ENCODE data around the gene PROK1.

Gene PROK1

DNA sequence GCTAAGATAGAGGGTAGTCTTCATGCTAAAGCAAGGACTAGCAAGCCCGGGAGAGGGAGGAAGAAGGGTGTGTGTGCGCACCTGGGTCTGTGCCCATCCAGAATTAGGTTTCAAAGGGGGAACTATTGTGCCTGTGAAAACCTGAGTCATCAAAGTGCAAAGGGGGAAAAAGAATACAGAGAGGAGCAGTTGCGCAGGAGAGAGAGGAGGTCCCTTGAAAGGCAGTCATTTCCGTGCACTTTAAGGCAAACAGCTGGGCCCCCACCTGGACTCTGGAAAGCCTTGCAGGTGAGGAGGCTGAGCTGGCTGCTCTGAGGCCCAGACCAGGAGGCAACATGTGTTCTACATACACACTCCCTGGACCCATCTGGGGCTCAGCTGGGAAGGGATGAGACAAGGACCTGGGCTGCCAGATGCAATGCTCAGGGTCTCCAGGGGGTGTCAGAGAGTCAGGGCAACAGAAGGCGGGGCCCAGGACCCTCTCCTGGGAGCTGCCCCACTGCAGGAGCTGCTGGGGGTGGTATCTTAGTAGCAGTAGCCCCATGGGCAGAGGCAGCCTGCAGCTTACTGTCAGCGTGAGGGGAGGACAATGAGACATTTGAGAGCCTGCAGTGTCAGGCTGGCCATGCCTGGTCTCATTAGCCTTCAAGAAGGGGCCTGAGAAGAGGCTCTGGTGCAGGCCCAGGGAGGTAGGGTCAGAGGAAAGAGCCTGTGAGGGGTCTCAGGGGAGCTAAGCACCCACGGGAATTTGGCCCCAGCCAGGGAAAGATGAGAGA, 14.3 kb downstream of the PROK1 start:
- no peak overlapping the region for H3K4me3 ChIP-seq (ENCODE audit: low read depth, low read length)
- TF ChIP-seq, protein P1, sequence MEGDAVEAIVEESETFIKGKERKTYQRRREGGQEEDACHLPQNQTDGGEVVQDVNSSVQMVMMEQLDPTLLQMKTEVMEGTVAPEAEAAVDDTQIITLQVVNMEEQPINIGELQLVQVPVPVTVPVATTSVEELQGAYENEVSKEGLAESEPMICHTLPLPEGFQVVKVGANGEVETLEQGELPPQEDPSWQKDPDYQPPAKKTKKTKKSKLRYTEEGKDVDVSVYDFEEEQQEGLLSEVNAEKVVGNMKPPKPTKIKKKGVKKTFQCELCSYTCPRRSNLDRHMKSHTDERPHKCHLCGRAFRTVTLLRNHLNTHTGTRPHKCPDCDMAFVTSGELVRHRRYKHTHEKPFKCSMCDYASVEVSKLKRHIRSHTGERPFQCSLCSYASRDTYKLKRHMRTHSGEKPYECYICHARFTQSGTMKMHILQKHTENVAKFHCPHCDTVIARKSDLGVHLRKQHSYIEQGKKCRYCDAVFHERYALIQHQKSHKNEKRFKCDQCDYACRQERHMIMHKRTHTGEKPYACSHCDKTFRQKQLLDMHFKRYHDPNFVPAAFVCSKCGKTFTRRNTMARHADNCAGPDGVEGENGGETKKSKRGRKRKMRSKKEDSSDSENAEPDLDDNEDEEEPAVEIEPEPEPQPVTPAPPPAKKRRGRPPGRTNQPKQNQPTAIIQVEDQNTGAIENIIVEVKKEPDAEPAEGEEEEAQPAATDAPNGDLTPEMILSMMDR (IDR thresholded peaks at IDR 0.05; ENCODE audit: low read depth, low read length) = no peak
- TF ChIP-seq MYC (IDR thresholded peaks at IDR 0.05; ENCODE audit: low read depth, low read length) (no peak), POLR2A (IDR thresholded peaks at IDR 0.05; ENCODE audit: extremely low read depth, insufficient read length) (no peak)
- TF ChIP-seq, protein P2, sequence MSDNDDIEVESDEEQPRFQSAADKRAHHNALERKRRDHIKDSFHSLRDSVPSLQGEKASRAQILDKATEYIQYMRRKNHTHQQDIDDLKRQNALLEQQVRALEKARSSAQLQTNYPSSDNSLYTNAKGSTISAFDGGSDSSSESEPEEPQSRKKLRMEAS (IDR thresholded peaks at IDR 0.05; ENCODE audit: low read depth, low read length) = no peak
- DNase-seq (ENCODE audit: low read depth) = no peak

DNA sequence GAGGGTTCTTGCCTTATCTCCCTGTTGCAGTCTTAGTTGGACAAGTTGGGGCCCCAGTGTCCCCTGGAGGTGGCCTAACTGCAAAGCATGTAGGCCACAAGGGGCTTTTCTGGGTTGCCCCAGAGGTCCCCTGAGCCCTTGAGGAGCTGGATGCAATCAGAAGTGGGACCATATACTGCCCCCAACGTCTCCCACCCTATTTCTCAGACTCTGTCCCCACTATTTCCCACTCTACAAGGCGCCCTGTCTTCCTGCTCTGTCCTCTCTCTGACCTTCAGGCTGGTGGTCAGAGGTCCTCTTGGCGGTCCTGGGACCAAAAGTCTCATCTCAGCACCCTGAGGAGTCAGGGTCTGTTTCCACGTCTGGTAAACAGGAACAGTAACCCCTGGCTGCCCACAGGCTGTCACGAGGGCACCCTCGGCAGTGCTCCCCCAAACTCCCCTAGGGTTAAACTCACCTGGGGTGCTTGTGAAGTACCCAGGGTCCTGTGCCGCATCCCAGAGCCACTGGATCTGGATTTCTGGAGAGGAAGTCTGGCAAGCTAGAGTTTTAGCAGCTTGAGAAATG, 14.9 kb downstream of the PROK1 start:
- TF ChIP-seq MYC (IDR thresholded peaks at IDR 0.05; ENCODE audit: low read depth, low read length) (no peak), POLR2A (IDR thresholded peaks at IDR 0.05; ENCODE audit: extremely low read depth, insufficient read length) (no peak)
- TF ChIP-seq, protein P1 (IDR thresholded peaks at IDR 0.05; ENCODE audit: low read depth, low read length) = no peak
- TF ChIP-seq, protein P2 (IDR thresholded peaks at IDR 0.05; ENCODE audit: low read depth, low read length) = no peak

DNA sequence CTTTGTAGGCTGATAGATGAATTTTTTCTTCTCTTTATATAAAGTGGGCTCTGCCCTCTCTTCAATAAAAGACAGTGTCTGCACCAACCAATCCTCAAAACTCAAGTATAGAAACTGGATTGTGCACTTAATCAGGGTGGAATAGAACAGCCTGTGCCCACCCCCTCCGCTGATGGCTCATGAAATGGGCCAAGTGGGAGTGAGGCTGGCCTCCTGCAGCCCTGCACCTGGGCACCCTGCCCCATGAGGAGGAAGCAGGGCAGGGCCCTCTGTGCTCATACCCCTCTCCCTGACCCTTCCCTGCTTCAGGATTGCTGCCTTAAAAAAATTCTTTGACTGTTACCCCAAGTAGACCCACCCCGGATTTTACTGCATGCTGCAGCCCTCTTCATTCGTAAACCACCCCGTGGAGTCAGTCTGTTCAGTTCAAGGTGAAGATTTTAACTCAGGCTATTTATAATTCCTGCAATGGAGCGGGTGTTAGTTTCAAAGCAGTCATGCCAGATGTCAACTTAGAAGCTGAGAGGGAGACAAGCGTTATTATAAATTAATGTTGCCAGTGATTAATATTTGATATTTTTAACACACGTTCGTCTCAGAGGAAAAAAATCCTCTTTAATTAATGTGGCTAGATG, 15.8 kb downstream of the PROK1 start:
- no peak overlapping the region for H3K4me3 ChIP-seq (ENCODE audit: low read depth, low read length)
- DNase-seq (ENCODE audit: low read depth) = no peak
- TF ChIP-seq, protein P2 (IDR thresholded peaks at IDR 0.05; ENCODE audit: low read depth, low read length) = no peak
- TF ChIP-seq POLR2A (IDR thresholded peaks at IDR 0.05; ENCODE audit: extremely low read depth, insufficient read length) (no peak), MYC (IDR thresholded peaks at IDR 0.05; ENCODE audit: low read depth, low read length) (no peak)
- TF ChIP-seq, protein P1 (IDR thresholded peaks at IDR 0.05; ENCODE audit: low read depth, low read length) = no peak

More for the DNA sequence above, 14.9 kb downstream of the PROK1 start:
- no peak for DNase-seq (ENCODE audit: low read depth)
- H3K4me3 ChIP-seq (ENCODE audit: low read depth, low read length) = no peak overlapping the region

DNA sequence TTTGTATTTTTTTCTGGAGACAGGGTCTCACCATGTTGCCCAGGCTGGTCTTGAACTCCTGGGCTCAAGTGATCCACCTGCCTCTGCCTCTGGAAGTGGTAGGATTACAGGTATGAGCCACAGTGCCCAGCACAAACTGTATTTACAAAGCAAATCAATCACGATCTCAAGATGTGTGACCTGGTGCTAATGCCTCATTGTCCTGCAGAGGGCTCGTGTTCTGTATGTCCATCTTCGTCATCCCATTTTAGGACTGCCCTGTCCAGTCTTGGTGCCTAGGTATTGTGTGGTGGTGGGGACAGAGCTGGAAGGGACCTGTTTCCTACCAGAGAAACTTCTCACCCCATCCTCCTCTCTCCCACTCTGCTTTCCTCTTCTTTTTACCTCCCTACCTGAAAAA, 20.2 kb downstream of the PROK1 start:
- H3K4me3 ChIP-seq (ENCODE audit: low read depth, low read length) = no peak overlapping the region
- TF ChIP-seq POLR2A (IDR thresholded peaks at IDR 0.05; ENCODE audit: extremely low read depth, insufficient read length) (no peak), MYC (IDR thresholded peaks at IDR 0.05; ENCODE audit: low read depth, low read length) (no peak)
- TF ChIP-seq, protein P1 (IDR thresholded peaks at IDR 0.05; ENCODE audit: low read depth, low read length) = no peak
- TF ChIP-seq, protein P2 (IDR thresholded peaks at IDR 0.05; ENCODE audit: low read depth, low read length) = no peak
- no peak for DNase-seq (ENCODE audit: low read depth)

DNA sequence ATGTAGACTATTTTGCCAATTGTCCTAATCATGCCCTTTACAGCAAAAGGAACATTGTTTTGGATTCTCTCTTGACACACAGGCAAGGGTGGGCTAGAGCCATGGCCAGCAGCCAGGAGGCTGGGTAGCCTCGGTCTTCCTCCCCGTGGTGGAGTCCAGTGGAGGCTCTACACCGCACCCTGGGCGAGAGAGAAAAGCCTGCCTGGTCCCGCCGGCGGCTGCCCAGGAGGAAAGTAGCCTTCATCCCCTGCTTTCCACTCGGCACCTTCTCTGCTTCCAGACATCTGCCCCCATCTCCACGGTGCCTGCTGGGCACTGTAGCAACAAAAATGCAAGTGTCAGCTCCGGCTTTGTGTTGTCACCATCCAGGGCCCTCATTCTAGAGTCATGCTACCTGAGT, 21.6 kb downstream of the PROK1 start:
- TF ChIP-seq, protein P2 (IDR thresholded peaks at IDR 0.05; ENCODE audit: low read depth, low read length) = no peak
- TF ChIP-seq, protein P1 (IDR thresholded peaks at IDR 0.05; ENCODE audit: low read depth, low read length) = no peak
- no peak for TF ChIP-seq MYC (IDR thresholded peaks at IDR 0.05; ENCODE audit: low read depth, low read length)
- DNase-seq (ENCODE audit: low read depth) = no peak
- no peak overlapping the region for H3K4me3 ChIP-seq (ENCODE audit: low read depth, low read length)
